Tibial nerve (tissue), 4 donors: Measurements from ENCODE around the gene B3GAT1.

Experiments used
- CTCF ChIP-seq, 5 experiments: fragments of 200-600 bp in 3 of 5; fragments of 450-650 bp in 2 of 5; sonication (generic) in 3 of 5; IDR thresholded peaks; one replicate each; pipeline ENCODE4 v1.5.1; 2016 to 2019; ENCODE audit warnings: antibody characterized with exemption in 5 of 5, mild to moderate bottlenecking in 3 of 5, moderate library complexity in 2 of 5
- EP300 ChIP-seq, 2 donors: sonication (generic); formaldehyde crosslinking; IDR thresholded peaks; one replicate each; pipeline ENCODE4 v1.6.1; 2017; ENCODE audit warnings: antibody characterized with exemption in 2 of 2, mild to moderate bottlenecking in 1 of 2
- POLR2A ChIP-seq, 2 donors: fragments of 450-650 bp; IDR thresholded peaks; one replicate each; pipeline ENCODE4 v1.6.1; 2017; ENCODE audit warnings: antibody characterized with exemption in 2 of 2, mild to moderate bottlenecking in 2 of 2, moderate library complexity in 2 of 2

DNA sequence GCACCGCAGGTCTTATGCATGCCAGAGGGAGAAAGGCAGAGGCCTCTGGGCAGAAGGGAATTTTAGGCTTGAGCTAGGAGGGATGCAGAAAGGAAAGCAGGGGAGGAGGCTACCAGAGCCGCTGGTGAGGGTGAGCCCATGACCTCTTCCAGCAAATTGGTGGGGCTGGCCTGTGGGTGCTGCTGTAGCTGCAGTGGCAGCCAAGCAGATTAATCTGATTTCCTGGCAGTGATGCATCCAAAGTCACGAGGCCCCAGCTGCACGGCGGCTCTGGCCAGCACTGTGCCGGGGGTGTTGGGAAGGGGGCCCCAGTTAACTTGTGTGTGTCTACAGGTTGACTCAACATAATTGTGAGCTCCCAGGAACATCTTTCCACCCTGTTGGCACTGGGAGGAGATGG, 41.4 kb upstream of the B3GAT1 start:
- TF ChIP-seq CTCF (IDR thresholded peaks at IDR 0.05): no peak
- TF ChIP-seq POLR2A (IDR thresholded peaks at IDR 0.05): no peak
- no peak for TF ChIP-seq EP300 (IDR thresholded peaks at IDR 0.05)
